Activated T-cell treated with anti-CD3 and anti-CD28 coated beads, Interleukin-2, amount 50 U/mL, for 24 hours (primary cell): ENCODE measurements around the gene WDR11.

ENCODE experiments used
- DNase-seq: peaks from one replicate; pipeline ENCODE4 v3.0.0-alpha.2; 2020
- H3K27ac Mint-ChIP-seq: 2 replicates; pipeline ENCODE4 v1.8.0; 2020; ENCODE audit warnings: mild to moderate bottlenecking, mixed read lengths
- H3K27me3 Mint-ChIP-seq: 2 replicates; pipeline ENCODE4 v1.8.0; 2020; ENCODE audit warnings: mixed read lengths
- H3K36me3 Mint-ChIP-seq: 2 replicates; pipeline ENCODE4 v1.8.0; 2020; ENCODE audit warnings: low read depth, mixed read lengths
- H3K4me1 Mint-ChIP-seq: 2 replicates; pipeline ENCODE4 v1.8.0; 2020; ENCODE audit warnings: low read depth, mixed read lengths
- H3K4me3 Mint-ChIP-seq: 2 replicates; pipeline ENCODE4 v1.8.0; 2020; ENCODE audit warnings: mild to moderate bottlenecking, moderate library complexity, mixed read lengths
- H3K9me3 Mint-ChIP-seq: 2 replicates; pipeline ENCODE4 v1.8.0; 2020; ENCODE audit warnings: mixed read lengths

WDR11 gene

GRCh38 chr10:120850911-120851865 is at the start of gene WDR11:
Gene WDR11 (plus strand): TSS chr10:120851362. CDS start chr10:120851421, 59 bp downstream.
- Mint-ChIP-seq H3K9me3 (peaks cover 2% of the 10 kb centered on the region), H3K36me3 (peaks cover 46% of the 10 kb centered on the region), H3K4me1 (peaks cover 42% of the 10 kb centered on the region), H3K27ac (peak within 1 kb of the TSS; percentile 92), H3K4me3 (peak within 1 kb of the TSS; percentile 95), H3K27me3 (no peaks in the 10 kb centered on the region)
- DNase-seq: peak; percentile 87

GRCh38 chr10:120802935-120803334 is 48.2 kb upstream of the WDR11 start:
- no peaks in the 10 kb centered on the region for H3K4me1 Mint-ChIP-seq
- no peaks in the 10 kb centered on the region for H3K36me3 Mint-ChIP-seq
- H3K27ac Mint-ChIP-seq: no peak overlapping the region
- no peak for DNase-seq
- H3K4me3 Mint-ChIP-seq: no peak overlapping the region
- H3K27me3 Mint-ChIP-seq: peaks cover 17% of the 10 kb centered on the region
- no peaks in the 10 kb centered on the region for H3K9me3 Mint-ChIP-seq

GRCh38 chr10:120803972-120804371 is 47.2 kb upstream of the WDR11 start:
- Mint-ChIP-seq H3K36me3 (no peaks in the 10 kb centered on the region), H3K27me3 (peaks cover 17% of the 10 kb centered on the region), H3K27ac (no peak overlapping the region), H3K4me1 (no peaks in the 10 kb centered on the region), H3K4me3 (no peak overlapping the region), H3K9me3 (no peaks in the 10 kb centered on the region)
- DNase-seq: no peak

GRCh38 chr10:120805014-120805812 is 45.9 kb upstream of the WDR11 start:
- no peak overlapping the region for H3K4me3 Mint-ChIP-seq
- H3K36me3 Mint-ChIP-seq: no peaks in the 10 kb centered on the region
- H3K27me3 Mint-ChIP-seq: peaks cover 18% of the 10 kb centered on the region
- DNase-seq: no peak
- H3K27ac Mint-ChIP-seq: no peak overlapping the region
- no peaks in the 10 kb centered on the region for H3K9me3 Mint-ChIP-seq
- H3K4me1 Mint-ChIP-seq: no peaks in the 10 kb centered on the region

GRCh38 chr10:120806081-120806480 is 45.1 kb upstream of the WDR11 start:
- no peak overlapping the region for H3K27ac Mint-ChIP-seq
- no peaks in the 10 kb centered on the region for H3K9me3 Mint-ChIP-seq
- no peak overlapping the region for H3K4me3 Mint-ChIP-seq
- H3K27me3 Mint-ChIP-seq: peaks cover 23% of the 10 kb centered on the region
- no peak for DNase-seq
- no peaks in the 10 kb centered on the region for H3K36me3 Mint-ChIP-seq
- H3K4me1 Mint-ChIP-seq: no peaks in the 10 kb centered on the region

- Mint-ChIP-seq H3K27ac (no peak overlapping the region), H3K9me3 (no peaks in the 10 kb centered on the region), H3K36me3 (no peaks in the 10 kb centered on the region), H3K4me3 (no peak overlapping the region), H3K4me1 (no peaks in the 10 kb centered on the region), H3K27me3 (peaks cover 15% of the 10 kb centered on the region)
- DNase-seq: no peak
These were observed 40.9 kb upstream of the WDR11 start for GRCh38 chr10:120810298-120810697.

- peaks cover 3% of the 10 kb centered on the region for H3K9me3 Mint-ChIP-seq
- H3K36me3 Mint-ChIP-seq: no peaks in the 10 kb centered on the region
- H3K27ac Mint-ChIP-seq: no peak overlapping the region
- H3K27me3 Mint-ChIP-seq: peaks cover 19% of the 10 kb centered on the region
- no peaks in the 10 kb centered on the region for H3K4me1 Mint-ChIP-seq
- no peak overlapping the region for H3K4me3 Mint-ChIP-seq
- no peak for DNase-seq
These were observed 38.1 kb upstream of the WDR11 start for GRCh38 chr10:120813085-120813484.

GRCh38 chr10:120818301-120818700 is 32.9 kb upstream of the WDR11 start:
- H3K36me3 Mint-ChIP-seq: no peaks in the 10 kb centered on the region
- H3K4me1 Mint-ChIP-seq: no peaks in the 10 kb centered on the region

GRCh38 chr10:120819366-120819765 is 31.8 kb upstream of the WDR11 start:
- H3K36me3 Mint-ChIP-seq: no peaks in the 10 kb centered on the region
- DNase-seq: no peak
- no peak overlapping the region for H3K27ac Mint-ChIP-seq
- H3K9me3 Mint-ChIP-seq: peaks cover 3% of the 10 kb centered on the region
- no peaks in the 10 kb centered on the region for H3K4me1 Mint-ChIP-seq
- H3K27me3 Mint-ChIP-seq: peaks cover 37% of the 10 kb centered on the region
- no peak overlapping the region for H3K4me3 Mint-ChIP-seq

More at GRCh38 chr10:120818301-120818700, 32.9 kb upstream of the WDR11 start:
- Mint-ChIP-seq H3K9me3 (peaks cover 3% of the 10 kb centered on the region), H3K27ac (no peak overlapping the region), H3K4me3 (no peak overlapping the region), H3K27me3 (peaks cover 34% of the 10 kb centered on the region)
- DNase-seq: no peak

GRCh38 chr10:120823266-120823665 is 27.9 kb upstream of the WDR11 start:
- Mint-ChIP-seq H3K9me3 (no peaks in the 10 kb centered on the region), H3K4me1 (no peaks in the 10 kb centered on the region), H3K4me3 (no peak overlapping the region), H3K36me3 (no peaks in the 10 kb centered on the region), H3K27ac (no peak overlapping the region), H3K27me3 (peaks cover 31% of the 10 kb centered on the region)
- DNase-seq: no peak

- Mint-ChIP-seq H3K4me1 (no peaks in the 10 kb centered on the region), H3K27ac (no peak overlapping the region), H3K36me3 (no peaks in the 10 kb centered on the region), H3K9me3 (no peaks in the 10 kb centered on the region), H3K4me3 (no peak overlapping the region), H3K27me3 (peaks cover 23% of the 10 kb centered on the region)
- DNase-seq: no peak
These were observed 26.3 kb upstream of the WDR11 start for GRCh38 chr10:120824881-120825309.

- no peaks in the 10 kb centered on the region for H3K36me3 Mint-ChIP-seq
- no peak overlapping the region for H3K4me3 Mint-ChIP-seq
- no peak overlapping the region for H3K27ac Mint-ChIP-seq
These were observed 25.0 kb upstream of the WDR11 start for GRCh38 chr10:120825878-120826769.

GRCh38 chr10:120827251-120827875 is 23.8 kb upstream of the WDR11 start:
- peaks cover 19% of the 10 kb centered on the region for H3K27me3 Mint-ChIP-seq
- no peak overlapping the region for H3K4me3 Mint-ChIP-seq
- H3K27ac Mint-ChIP-seq: no peak overlapping the region
- DNase-seq: no peak
- no peaks in the 10 kb centered on the region for H3K9me3 Mint-ChIP-seq
- no peaks in the 10 kb centered on the region for H3K36me3 Mint-ChIP-seq
- no peaks in the 10 kb centered on the region for H3K4me1 Mint-ChIP-seq

More at GRCh38 chr10:120825878-120826769, 25.0 kb upstream of the WDR11 start:
- H3K4me1 Mint-ChIP-seq: no peaks in the 10 kb centered on the region
- no peak for DNase-seq
- no peaks in the 10 kb centered on the region for H3K9me3 Mint-ChIP-seq
- H3K27me3 Mint-ChIP-seq: peaks cover 23% of the 10 kb centered on the region
